WTC11 (cell line): Measurements from ENCODE around the gene ABCC3.

Experiments used
- CTCF ChIP-seq: fragments of 200-600 bp; IDR thresholded peaks from 2 replicates; pipeline ENCODE4 v1.8.0; 2022; ENCODE audit warnings: antibody characterized with exemption
- ZNF423 ChIP-seq: fragments of 250-450 bp; sonication (Bioruptor Pico); IDR thresholded peaks from 2 replicates; pipeline ENCODE4 v2.1.2; 2022; ENCODE audit warnings: mild to moderate bottlenecking, moderate library complexity

GRCh38 chr17:50690887-50691549, 56.3 kb downstream of the ABCC3 start:
- TF ChIP-seq ZNF423 (CRISPR knock-in tag): no peak
- no peak for TF ChIP-seq CTCF
